Calu3 (cell line): ENCODE results near the gene BRIP1. TPM values are rescaled to one million over a fixed set of nuclear protein-coding genes. Genes with fewer than 3 reads are reported as not detected.

Experiments
- BruUV-seq: library from RNA; stranded (reverse); fragments of 400-500 nt; replicated peaks from 2 replicates; lab custom pipeline; 2021; lab: Mats Ljungman, UMichigan
- CTCF ChIA-PET: fragments of 300-600 bp; sonication (Branson Sonifier 250); formaldehyde crosslinking; loops from one replicate; lab custom pipeline; 2022; ENCODE audit warnings: antibody characterized with exemption; lab: Charles Lee
- DNase-seq: peaks from one replicate; pipeline ENCODE4 v3.0.0; 2022
- H3K27ac Mint-ChIP-seq: one replicate; pipeline ENCODE4 v1.8.0; 2022; ENCODE audit warnings: mixed read lengths; ENCODE audit not compliant: unreplicated experiment
- H3K27me3 Mint-ChIP-seq: one replicate; pipeline ENCODE4 v1.8.0; 2022; ENCODE audit warnings: mixed read lengths; ENCODE audit not compliant: unreplicated experiment
- H3K36me3 Mint-ChIP-seq: one replicate; pipeline ENCODE4 v1.8.0; 2022; ENCODE audit warnings: mild to moderate bottlenecking, moderate library complexity, mixed read lengths; ENCODE audit not compliant: insufficient read depth, unreplicated experiment
- H3K4me1 Mint-ChIP-seq: one replicate; pipeline ENCODE4 v1.8.0; 2022; ENCODE audit warnings: mild to moderate bottlenecking, low read depth, mixed read lengths; ENCODE audit not compliant: unreplicated experiment
- H3K4me3 Mint-ChIP-seq: one replicate; pipeline ENCODE4 v1.8.0; 2022; ENCODE audit warnings: mild to moderate bottlenecking, low read depth, moderate library complexity, mixed read lengths; ENCODE audit not compliant: unreplicated experiment
- H3K9me3 Mint-ChIP-seq: one replicate; pipeline ENCODE4 v1.8.0; 2022; ENCODE audit warnings: low read depth, mixed read lengths; ENCODE audit not compliant: unreplicated experiment
- CTCF ChIP-seq: fragments of 200-600 bp; IDR thresholded peaks from one replicate; pipeline ENCODE4 v1.8.0; 2022; ENCODE audit warnings: antibody characterized with exemption; ENCODE audit not compliant: unreplicated experiment
- intact Hi-C: fragments of 100-400 bp; cut with micrococcal nuclease; formaldehyde crosslinking; loops from one replicate; pipeline ENCODE4 v1.10.0; 2022; ENCODE audit not compliant: unreplicated experiment
- total RNA-seq: library from RNA; stranded (reverse); gene quantifications from 2 replicates; pipeline ENCODE4 v1.2.3, GENCODE V29; 2022

Gene BRIP1
- total RNA-seq, 1 experiment from 2014 or later, result 12.3 TPM

- no peak overlapping the region for H3K27ac Mint-ChIP-seq
- no peak for TF ChIP-seq CTCF
- no TSS peak for BruUV-seq
Measured at GRCh38 chr17:61744252-61744651, 119.1 kb downstream of the BRIP1 start.

GRCh38 chr17:61743766-61744165, 119.6 kb downstream of the BRIP1 start:
- peaks cover 2% of the 10 kb centered on the region for H3K9me3 Mint-ChIP-seq
- no peaks in the 10 kb centered on the region for H3K36me3 Mint-ChIP-seq
- intact Hi-C loops, result no loop called here
- no peaks in the 10 kb centered on the region for H3K27me3 Mint-ChIP-seq
- BruUV-seq, result no TSS peak
- H3K4me1 Mint-ChIP-seq, result no peaks in the 10 kb centered on the region
- DNase-seq, result no peak
- H3K4me3 Mint-ChIP-seq, result no peak overlapping the region
- CTCF ChIA-PET, result no interaction called here
- H3K27ac Mint-ChIP-seq, result no peak overlapping the region
- TF ChIP-seq CTCF, result no peak

More at GRCh38 chr17:61744252-61744651, 119.1 kb downstream of the BRIP1 start:
- H3K4me3 Mint-ChIP-seq, result no peak overlapping the region
- peaks cover 2% of the 10 kb centered on the region for H3K9me3 Mint-ChIP-seq
- H3K27me3 Mint-ChIP-seq, result no peaks in the 10 kb centered on the region
- no peaks in the 10 kb centered on the region for H3K36me3 Mint-ChIP-seq
- intact Hi-C loops, result no loop called here
- DNase-seq, result no peak
- no peaks in the 10 kb centered on the region for H3K4me1 Mint-ChIP-seq
- CTCF ChIA-PET, result no interaction called here

GRCh38 chr17:61739002-61739401, 124.3 kb downstream of the BRIP1 start:
- no peak for TF ChIP-seq CTCF

GRCh38 chr17:61738249-61738648, 125.1 kb downstream of the BRIP1 start:
- DNase-seq, result no peak
- no peak for TF ChIP-seq CTCF
- Mint-ChIP-seq H3K4me3 (no peak overlapping the region), H3K4me1 (no peaks in the 10 kb centered on the region), H3K36me3 (no peaks in the 10 kb centered on the region), H3K27me3 (no peaks in the 10 kb centered on the region), H3K27ac (no peak overlapping the region), H3K9me3 (no peaks in the 10 kb centered on the region)
- intact Hi-C loops, result no loop called here
- CTCF ChIA-PET, result interaction anchor here (0.7 kb wide), 1 partner anchor 22 kb away, joined by 3 read pairs; no protein-coding TSS in a partner anchor
- no TSS peak for BruUV-seq

More at GRCh38 chr17:61739002-61739401, 124.3 kb downstream of the BRIP1 start:
- Mint-ChIP-seq H3K4me1 (no peaks in the 10 kb centered on the region), H3K9me3 (no peaks in the 10 kb centered on the region), H3K4me3 (no peak overlapping the region), H3K27me3 (no peaks in the 10 kb centered on the region), H3K36me3 (no peaks in the 10 kb centered on the region), H3K27ac (no peak overlapping the region)
- DNase-seq, result no peak
- intact Hi-C loops, result no loop called here
- BruUV-seq, result no TSS peak
- CTCF ChIA-PET, result no interaction called here
